GM19463 (cell line): ENCODE results near the gene WDR38.

Source experiments
- ATAC-seq: cut with Tn5 transposase; IDR thresholded peaks from one replicate; pipeline ENCODE4 v1.9.1; 2021; ENCODE audit warnings: mild to moderate bottlenecking, moderate library complexity; ENCODE audit not compliant: unreplicated experiment

The WDR38 gene

DNA sequence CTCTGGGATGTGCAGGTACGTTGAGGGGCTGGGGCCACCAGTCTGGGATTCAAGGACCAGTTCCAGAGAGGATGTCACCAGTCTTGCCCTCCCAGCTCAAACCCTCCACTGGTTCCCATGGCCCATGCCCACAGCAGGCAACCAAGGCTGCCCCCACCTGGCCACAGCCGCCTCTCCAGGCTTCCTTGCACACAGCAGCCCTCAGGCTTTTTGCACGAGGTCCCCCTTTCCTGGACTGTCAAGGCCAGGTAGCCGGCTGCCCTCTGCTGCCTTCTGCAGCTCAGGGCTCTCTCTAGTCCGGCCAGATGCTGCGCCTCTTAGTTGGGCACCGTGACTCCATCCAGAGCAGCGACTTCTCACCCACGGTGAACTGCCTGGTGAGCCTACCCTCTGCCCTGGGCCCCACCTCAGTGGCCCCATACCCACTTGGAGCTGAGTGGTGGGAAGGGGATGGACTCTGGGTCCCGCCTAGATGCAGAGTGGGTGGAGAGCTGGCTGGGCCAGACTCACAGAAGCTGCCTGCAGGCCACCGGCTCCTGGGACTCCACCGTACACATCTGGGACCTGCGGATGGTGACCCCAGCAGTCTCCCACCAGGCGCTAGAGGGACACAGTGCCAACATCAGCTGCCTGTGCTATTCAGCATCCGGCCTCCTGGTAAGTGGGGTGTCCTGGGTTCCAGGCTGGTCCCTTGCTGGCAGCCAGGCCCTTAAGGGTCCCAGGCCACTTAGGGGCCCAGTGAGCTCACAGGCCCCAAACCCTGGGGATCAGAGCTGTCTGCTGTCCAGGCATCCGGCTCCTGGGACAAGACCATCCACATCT lies 2.9 kb downstream of the WDR38 start:
- no peak for ATAC-seq

DNA sequence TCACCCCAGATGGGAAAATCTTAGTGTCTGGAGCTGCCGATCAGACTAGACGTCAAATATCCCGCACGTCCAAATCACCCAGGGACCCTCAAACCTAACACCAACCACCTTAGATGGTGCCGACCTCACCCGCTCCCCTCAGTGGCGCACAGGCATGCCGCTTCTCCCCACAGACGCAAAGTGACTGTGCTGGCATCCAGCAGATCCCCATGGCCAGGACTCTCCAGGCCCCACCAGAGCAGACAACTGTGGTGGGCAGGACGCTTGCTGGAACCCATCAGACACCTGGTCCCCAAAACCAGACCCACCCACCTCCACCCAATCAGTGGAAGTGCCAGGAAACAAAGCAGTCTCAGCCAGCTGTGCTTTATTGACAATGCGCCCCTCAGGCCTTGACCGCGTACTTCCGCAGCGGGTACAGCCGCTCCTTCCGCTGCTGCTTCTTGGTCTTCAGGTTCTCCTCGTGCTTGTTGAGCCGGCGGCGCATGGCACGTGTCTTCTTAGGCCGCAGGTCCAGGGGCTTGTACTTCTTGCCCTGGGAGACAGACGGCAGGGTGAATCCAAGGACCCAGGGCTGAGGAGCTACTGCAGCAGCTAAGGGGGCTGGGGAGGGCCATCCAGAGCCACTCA lies 4.4 kb downstream of the WDR38 start:
- ATAC-seq = no peak

DNA sequence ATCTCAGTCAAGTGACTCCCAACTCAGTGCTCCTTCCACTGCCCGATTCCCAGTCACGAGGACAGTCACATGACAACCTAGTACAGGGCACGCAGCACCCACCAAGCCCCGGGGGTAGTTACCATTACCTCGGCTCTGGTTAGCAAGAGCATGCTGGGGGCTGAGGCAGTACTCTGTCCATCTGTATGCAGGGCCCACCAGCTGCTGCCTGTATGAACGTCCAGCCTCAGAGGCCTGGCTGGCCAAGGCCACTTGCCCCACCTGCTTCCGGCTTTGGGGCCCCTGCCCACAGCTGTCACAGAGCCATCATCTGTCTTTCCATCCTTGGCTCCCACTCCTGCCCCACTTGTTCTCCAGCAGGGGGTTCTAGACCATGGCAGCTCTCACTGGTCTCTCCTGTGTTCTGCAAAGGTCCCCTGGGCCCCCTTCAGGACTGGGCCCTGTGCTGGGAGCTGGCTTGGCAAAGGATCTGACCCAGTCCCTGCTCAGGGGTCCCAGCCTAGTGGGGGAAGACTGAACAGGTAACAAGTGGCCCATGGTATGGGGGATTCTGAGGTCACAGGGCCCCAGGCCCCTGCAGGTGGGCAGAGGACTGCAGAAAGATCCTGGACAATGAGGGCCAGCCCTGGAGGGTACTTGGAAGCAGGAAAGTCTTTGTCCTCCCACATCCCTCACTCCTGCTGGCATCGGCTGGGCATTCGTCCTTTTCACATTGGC lies 5.2 kb downstream of the WDR38 start:
- no peak for ATAC-seq

DNA sequence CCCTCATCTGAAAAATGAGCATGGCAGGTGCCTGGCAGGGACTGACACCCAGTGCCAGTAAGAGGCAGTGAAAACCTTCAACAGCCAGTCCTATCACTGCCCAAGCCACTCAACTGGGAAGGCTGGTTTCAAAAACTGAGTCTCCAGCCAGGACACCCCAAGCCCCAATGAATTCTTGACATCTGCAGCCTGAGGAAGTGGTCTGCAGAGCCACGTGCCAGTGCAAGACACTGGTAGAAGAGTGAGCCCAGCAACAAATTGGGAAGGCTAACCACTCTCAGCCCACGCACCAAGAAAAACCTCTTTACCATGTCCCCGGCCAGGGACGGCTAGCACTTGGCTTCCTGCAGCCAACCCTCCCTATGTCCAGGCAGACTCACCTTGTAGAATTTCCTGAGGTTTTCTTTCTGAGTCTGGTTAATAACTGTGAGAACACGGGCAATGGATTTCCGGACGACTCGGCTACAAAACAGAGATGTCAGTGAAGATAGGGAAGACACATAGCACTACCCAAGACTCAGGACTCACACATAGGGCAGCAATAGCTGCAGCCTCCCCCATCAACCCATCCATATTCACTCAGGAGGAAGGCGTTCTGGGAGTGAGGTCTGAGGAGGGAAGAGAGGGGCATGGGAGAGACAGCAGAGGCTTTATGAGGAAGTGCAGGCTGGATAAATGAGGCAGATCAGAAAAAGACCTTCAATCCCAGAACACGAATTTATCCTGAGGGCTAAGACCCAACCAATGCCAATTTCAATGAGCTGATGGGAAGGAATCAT lies 6.7 kb downstream of the WDR38 start:
- ATAC-seq = no peak

DNA sequence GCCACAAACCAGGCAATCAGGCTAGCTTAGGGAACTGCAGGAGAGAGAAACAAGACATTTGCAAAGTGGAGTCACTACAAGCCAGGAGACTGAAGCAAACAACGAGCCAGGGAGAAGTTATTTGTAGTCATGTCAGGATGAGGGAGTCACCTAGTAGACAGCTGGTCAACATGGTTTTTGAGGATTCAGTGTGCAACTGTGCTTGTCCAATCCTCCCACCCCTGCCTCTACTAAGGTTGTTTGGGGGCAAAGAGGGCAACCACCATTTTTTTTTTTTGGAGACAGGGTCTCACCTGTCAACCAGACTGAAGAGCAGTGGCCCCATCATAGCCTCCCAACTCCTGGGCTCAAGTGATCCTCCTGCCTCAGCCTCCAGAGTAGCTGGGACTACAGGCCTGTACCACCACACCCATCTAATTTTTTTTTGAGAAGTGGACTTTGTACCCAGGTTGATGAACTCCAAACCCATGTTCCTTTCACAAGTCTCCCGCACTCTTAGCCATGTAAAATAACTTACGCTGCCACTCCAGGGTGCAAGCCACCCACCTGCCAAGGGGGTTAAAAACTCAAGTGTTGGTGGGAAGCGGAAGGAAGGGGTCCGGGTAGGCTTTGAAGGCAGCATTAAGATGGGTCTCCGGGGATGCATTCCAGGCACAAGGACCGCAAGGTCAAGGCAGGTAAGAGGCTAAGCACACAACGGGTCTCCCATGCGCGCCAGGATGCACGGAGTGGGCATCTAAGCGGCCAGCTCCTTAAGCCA lies 7.5 kb downstream of the WDR38 start:
- no peak for ATAC-seq

DNA sequence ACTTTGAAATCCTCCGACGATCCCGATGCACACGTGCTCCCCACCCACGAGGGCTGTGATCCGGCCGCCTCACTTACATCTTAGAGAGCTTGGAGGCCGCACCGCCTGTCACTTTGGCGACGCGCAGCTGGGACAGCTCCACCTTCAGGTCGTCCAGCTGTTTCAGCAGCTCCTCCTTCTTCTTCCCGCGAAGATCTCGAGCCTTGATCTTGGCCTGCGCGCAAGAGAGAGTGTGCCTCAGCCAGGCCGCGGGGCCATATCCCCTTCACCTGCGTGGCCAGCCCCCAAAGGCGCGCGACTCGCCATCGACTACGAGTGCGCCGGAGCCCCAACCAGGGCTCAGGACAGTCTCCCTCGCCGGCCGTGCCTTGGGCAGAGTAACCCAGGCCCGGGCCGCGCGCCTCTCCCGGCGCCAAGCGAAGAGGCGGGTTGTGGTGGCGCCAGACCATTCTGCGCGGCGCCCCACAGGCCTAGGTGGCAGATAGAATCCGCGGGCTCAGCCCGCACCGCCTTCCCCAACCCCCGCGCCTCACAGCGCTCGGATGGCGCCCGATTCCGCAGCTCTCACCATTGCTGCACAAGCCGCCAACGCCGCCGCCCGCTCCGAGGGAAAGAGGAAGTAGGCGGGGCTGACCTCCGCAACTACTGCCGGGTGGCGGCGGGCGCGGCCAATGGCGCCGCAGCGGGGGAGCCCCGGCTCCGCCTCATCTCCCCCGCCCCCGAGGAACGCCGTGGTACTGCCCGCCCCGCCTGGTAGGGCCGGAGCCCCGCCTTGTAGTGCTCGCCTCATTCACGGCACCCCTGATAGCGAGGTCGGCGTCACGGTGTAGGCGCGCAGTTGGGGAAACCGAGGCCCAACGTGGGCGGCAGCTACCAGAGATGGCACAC lies 8.3 kb downstream of the WDR38 start, which contains the start of the genes ARPC5L and RPL35:
Gene ARPC5L, plus strand, starts transcription at position 789 of the 888 bp plus-strand sequence. CDS start 7,161 bp downstream, outside the sequence.
Gene RPL35, minus strand, starts transcription at position 616 of the 888 bp plus-strand sequence. Its CDS starts 45 bp downstream, at position 571.
- peak; percentile 91 for ATAC-seq

DNA sequence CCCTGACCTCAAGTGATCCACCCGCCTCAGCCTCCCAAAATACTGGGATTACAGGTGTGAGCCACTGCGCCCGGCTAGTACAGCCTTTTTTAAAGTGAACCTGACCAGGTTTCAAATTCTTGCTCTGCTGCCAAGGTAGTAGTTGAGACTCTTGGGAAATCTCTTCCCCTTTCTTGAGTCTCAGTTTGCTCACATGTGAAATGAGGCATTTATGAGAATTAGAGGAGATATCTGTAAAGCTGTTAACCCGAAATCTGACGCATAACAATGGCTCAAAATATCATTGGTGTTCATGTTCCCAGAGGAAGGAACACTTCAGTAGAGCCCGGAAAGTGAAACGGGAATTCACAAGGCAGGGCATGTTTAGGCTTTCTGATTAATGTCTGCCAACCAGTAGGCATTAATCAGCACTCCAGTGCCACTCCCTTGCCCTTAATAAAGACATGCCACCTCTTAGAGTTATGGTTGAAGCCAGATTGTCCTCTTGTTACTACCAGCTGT lies 10.2 kb downstream of the WDR38 start:
- no peak for ATAC-seq

DNA sequence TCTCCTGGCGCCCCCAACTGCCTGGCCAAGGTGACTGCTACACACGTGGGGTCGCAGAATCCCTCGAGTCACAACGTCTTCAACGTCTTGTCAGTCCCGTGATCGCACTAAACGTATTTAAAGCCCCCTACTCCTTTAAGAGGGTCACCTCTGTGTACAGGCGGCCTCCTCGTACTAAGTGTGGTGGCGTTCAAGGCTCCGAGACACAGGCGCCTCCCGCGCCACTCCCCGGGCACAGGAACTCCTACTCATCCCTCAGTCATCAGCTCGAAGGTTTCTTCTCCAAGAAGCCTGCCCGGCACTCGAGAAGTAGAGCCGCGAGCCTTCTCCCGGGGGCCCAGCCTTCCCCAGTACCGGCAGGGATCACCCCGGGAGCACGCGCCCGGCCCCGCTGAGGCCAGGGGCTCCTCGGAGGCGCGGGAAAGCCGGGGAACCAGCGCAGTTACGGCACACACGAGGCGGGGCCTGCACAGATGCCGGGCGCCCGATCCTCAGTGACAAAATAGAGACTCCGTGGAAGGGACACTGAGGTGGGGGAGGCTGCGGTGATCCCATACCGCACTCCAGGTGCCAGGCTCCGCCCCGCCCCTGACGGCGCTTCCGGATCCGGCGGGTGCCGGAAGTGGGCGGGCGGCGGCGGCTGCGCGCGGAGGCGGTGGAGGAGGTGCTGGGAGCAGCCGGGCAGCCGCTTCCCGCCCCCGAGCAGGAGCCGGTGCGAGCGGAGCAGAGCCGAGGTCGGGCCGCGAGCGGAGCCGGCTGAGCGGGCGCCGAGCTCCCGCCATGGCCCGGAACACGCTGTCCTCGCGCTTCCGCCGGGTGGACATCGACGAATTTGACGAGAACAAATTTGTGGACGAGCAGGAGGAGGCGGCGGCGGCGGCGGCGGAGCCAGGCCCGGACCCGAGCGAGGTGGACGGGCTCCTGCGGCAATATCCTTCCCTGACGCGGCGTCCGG lies 15.5 kb downstream of the WDR38 start:
- ATAC-seq = peak; percentile 67

DNA sequence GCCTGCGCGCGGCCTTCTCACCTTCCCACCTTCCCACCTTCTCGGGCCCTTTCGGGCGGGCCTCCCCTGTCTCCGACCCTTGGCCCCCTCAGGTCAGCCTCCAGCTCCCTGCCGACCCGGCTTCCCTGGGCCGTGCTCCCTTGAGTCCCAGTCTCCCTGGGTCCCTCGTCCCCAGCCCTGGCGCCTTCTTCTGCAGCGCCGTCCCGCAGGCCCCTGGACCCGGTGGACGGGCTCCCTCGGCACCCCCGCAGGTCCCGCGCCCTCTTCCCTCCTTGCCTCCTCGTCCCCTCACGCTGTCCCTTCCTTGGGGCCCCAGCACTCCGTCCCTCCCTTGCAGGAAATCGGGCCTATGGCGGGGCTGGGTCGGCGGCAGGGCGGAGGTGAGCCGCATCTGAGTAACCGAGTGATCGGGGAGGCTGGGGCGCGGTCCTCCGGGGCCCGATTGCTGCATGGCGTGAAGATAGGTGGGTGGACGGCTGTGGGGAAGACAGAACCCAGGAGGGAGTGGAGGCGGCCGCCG lies 16.3 kb downstream of the WDR38 start:
- peak; percentile 3 for ATAC-seq

DNA sequence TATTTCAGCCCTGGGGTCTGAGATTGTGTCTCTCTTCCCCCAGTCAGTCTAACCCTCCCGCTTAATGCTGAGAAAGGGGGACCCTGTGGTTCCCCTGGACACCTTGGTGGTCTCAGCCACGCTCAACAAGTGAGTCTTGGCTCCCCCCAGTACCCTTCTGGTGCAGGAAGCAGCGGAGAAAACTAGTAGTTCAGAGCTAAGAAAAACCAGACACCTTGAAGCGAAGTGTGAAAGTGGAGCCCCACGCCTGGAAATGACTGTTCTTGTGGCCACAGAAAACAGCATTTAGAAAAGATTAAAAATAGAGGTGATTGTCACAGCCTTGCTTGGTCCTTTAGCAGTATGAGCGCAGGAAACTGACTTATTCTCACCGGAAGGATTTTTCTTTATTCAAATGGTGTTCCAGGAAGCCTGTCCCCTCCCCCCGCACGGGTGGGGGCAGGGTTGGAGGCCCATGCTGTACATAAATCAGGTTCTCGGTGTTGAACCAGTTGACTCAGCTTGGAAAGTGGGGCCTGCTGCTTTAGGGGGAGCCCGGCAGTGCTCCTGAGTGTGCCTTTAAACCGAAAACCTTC lies 16.8 kb downstream of the WDR38 start:
- peak; percentile 43 for ATAC-seq

DNA sequence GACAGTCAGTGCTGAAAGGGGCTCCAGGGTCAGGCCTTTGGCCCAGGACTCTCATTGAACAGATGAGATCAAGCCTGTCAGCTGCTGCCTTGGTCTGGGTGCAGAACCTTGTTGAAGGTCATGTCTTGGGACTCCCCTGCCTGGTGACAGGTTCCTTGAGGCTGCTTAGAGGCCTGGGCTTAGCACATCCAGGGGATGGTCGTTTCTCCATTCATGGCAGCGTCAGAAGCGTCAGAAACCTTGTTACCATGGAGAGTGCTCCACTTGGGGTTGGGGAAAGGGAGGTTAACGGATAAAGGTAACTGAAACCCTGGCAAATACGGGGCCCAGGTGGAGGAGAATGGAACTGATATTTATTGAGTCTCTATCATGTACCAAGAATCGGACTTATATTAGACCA lies 17.5 kb downstream of the WDR38 start:
- ATAC-seq = no peak

DNA sequence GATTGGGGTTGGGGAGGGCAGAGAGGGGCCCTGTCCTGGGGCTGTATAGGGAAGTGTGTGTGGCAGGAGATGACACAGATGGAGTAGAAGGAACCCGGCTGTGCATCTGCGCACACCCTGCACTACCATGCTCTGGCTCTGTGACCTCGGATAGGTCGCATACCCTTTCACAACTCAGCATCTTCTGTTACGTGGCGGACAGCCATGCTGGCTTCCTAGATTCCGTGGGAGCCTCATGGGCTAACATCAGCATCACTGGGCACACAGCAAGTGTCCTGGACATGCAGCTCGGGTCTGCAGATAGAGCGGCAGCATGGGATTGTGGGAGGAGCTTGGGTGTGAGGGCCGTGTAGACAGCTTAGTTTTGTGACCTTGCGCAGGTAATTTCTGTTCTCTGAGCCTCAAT lies 17.9 kb downstream of the WDR38 start:
- no peak for ATAC-seq

DNA sequence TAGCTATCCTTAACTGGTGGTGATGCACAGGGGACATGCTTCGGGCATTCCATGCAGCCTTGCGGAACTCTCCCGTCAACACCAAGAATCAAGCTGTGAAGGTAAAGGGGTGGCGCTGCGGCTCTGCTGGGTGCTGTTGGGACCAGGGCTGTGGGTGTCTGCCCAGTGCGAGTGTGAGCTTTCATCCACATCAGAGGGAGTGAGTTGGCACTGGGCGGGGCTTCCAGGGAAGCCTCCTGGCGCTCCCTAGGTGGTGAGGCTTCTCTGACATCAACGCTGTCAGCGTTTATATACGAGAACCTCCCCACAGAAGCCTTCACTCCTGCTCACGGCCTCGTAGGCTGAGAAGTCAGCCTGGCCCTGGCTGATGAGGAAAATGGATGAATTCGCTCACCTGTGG lies 20.4 kb downstream of the WDR38 start:
- no peak for ATAC-seq

DNA sequence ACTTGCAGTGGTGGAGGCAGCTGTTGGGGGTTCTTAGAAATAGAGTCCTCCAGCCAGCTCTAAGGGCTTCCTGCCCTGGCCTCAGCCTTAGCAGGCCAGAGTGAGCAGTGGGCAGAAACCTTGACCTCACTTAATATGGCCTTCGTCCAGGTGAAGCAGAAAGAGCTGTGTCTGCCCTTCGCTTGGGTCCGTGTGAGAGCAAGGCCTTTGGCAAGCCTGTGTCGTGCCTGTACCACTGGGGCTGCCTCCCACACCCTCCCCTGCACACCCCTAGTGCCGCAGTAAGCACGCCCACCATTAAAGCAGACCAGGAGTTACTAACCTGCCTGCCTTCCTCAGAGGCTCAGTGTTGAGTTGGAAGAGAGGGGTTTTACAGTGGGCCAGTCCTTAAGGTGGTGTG lies 22.2 kb downstream of the WDR38 start:
- no peak for ATAC-seq

DNA sequence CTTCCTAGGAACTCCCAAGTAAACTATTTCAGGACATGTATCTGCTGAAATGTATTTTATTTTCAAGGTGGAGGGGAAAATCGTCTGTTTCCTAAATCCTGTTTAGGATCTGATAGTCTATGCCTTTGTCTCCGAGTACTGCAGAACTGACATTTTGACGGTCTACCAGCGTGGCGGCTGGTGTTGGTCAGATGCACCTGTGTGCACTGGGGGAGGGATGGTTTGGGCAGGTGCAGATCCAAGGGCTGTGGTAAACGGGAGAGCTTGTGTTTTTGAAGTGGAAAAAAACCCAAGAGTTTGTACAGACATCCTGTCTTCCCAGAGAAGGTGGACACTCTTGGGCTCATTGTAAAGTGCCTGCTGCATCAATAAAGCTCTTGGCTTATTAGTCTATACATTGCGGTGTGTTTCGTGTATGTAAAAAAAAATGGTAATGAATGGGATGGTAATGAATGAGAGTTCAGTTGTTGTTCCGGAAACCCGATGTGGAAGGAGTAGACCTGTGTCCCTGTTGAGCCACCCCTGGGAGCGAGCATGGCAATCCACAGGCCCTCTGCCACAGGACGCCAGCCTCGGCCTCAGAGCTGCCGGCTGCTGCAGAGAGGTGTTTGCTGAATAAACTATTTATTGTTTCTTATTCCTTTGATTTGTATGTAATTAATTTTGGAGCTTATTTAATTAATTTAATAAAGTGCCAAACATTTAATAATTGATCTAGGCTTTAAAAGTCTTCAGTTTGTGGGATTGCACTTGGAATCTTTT lies 23.9 kb downstream of the WDR38 start:
- ATAC-seq = no peak

DNA sequence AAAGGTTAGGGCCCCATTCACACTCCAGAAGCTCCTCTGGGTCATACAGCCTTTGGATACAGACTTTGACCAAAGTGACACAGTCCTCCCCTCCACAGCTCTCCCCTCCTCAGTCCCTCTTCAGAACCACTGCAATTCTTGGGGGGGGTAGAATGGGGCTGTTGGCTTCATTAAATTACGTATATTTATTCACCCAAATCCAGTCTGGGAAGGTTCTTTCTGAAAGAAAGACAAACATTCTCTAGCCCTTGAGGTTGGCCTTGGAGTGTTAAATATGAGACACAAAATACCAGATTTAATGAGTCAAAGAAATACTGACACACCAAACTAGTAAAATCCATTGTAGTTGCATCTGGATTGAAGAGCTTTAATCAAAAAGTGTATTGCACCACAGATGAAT lies 24.8 kb downstream of the WDR38 start:
- ATAC-seq = no peak

DNA sequence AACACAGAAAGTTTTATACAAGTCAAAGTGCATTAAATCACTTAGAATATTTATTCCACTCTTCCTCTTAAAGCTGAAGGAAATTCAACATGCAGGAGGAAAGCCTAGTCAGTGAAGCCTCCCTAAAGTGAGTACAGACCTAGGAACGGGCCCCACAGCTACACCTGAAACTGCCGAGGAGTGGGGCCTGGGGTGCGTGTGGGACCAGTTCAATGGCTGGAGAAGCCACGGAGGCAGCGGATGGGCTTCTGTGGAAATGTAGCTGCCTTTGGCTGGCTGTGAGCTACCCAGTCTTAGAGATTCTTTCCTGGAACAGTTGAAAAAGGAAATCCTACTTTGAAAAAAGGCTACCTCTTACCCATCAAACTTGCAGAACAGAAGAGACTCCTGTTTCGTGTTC lies 25.3 kb downstream of the WDR38 start:
- no peak for ATAC-seq
